ENCODE measurements around the gene SLITRK5.

DNA sequence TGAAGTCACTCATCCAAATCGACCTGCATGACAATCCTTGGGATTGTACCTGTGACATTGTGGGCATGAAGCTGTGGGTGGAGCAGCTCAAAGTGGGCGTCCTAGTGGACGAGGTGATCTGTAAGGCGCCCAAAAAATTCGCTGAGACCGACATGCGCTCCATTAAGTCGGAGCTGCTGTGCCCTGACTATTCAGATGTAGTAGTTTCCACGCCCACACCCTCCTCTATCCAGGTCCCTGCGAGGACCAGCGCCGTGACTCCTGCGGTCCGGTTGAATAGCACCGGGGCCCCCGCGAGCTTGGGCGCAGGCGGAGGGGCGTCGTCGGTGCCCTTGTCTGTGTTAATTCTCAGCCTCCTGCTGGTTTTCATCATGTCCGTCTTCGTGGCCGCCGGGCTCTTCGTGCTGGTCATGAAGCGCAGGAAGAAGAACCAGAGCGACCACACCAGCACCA is 5.9 kb downstream of the SLITRK5 start:
- TF ChIP-seq CTCF (IDR thresholded peaks at IDR 0.05) = no peak
- TF ChIP-seq EZH2 (IDR thresholded peaks at IDR 0.05) = peak; percentile 74
- peak; percentile 11 for TF ChIP-seq EZH2phosphoT487 (IDR thresholded peaks at IDR 0.05)

Measured in neural progenitor cell (in vitro differentiated cells).